Nephron (organoid): ENCODE data around the gene DHRSX.

Experiments used
- H3K27ac Mint-ChIP-seq, 3 experiments: 2 replicates each; pipeline ENCODE4 v1.8.0; 2020; ENCODE audit warnings: mixed read lengths in 3 of 3, mild to moderate bottlenecking in 2 of 3, moderate library complexity in 1 of 3
- H3K27me3 Mint-ChIP-seq: 2 replicates; pipeline ENCODE4 v1.8.0; 2021; ENCODE audit warnings: low read depth, mild to moderate bottlenecking, moderate library complexity, mixed read lengths
- H3K36me3 Mint-ChIP-seq: 2 replicates; pipeline ENCODE4 v1.8.0; 2020; ENCODE audit warnings: low read depth, mixed read lengths
- H3K4me1 Mint-ChIP-seq: 2 replicates; pipeline ENCODE4 v1.8.0; 2020; ENCODE audit warnings: mixed read lengths
- H3K4me3 Mint-ChIP-seq, 3 experiments: 2 replicates each; pipeline ENCODE4 v1.8.0; 2020; ENCODE audit warnings: mild to moderate bottlenecking in 3 of 3, mixed read lengths in 3 of 3, moderate library complexity in 2 of 3
- H3K9me3 Mint-ChIP-seq: 2 replicates; pipeline ENCODE4 v1.8.0; 2020; ENCODE audit warnings: mixed read lengths
- TF ChIP-seq, protein P1 (sequence below), 3 experiments: fragments of 200-600 bp; sonication (generic); IDR thresholded peaks; one replicate each; pipeline ENCODE4 v1.5.0; 2021; ENCODE audit warnings: antibody characterized with exemption in 3 of 3; ENCODE audit not compliant: unreplicated experiment in 3 of 3

Gene DHRSX

DNA sequence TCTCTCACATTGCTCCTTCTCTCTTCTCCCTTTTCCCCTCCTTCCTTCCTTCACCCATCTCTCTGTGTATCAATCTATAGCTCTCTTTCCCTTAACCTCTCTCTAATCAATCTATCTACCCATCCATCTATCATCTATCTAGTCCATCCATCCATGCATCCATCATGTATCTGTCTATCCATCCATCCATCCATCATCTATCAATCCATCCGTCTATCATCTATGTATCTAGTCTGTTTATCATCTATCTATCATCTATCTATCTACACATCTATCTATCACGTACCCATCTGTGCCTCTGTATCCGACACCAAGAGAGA, 307.5 kb downstream of the DHRSX start:
- H3K27ac Mint-ChIP-seq: peak overlapping the region in 1 of 3 experiments; percentile 2
- no peaks in the 10 kb centered on the region for H3K27me3 Mint-ChIP-seq
- H3K4me1 Mint-ChIP-seq: peaks cover 7% of the 10 kb centered on the region
- H3K36me3 Mint-ChIP-seq: peaks cover 7% of the 10 kb centered on the region
- TF ChIP-seq, protein P1, sequence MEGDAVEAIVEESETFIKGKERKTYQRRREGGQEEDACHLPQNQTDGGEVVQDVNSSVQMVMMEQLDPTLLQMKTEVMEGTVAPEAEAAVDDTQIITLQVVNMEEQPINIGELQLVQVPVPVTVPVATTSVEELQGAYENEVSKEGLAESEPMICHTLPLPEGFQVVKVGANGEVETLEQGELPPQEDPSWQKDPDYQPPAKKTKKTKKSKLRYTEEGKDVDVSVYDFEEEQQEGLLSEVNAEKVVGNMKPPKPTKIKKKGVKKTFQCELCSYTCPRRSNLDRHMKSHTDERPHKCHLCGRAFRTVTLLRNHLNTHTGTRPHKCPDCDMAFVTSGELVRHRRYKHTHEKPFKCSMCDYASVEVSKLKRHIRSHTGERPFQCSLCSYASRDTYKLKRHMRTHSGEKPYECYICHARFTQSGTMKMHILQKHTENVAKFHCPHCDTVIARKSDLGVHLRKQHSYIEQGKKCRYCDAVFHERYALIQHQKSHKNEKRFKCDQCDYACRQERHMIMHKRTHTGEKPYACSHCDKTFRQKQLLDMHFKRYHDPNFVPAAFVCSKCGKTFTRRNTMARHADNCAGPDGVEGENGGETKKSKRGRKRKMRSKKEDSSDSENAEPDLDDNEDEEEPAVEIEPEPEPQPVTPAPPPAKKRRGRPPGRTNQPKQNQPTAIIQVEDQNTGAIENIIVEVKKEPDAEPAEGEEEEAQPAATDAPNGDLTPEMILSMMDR (IDR thresholded peaks at IDR 0.05; ENCODE audit: unreplicated experiment in 3 of 3): no peak
- peaks cover 8% of the 10 kb centered on the region for H3K9me3 Mint-ChIP-seq
- H3K4me3 Mint-ChIP-seq: no peak overlapping the region

DNA sequence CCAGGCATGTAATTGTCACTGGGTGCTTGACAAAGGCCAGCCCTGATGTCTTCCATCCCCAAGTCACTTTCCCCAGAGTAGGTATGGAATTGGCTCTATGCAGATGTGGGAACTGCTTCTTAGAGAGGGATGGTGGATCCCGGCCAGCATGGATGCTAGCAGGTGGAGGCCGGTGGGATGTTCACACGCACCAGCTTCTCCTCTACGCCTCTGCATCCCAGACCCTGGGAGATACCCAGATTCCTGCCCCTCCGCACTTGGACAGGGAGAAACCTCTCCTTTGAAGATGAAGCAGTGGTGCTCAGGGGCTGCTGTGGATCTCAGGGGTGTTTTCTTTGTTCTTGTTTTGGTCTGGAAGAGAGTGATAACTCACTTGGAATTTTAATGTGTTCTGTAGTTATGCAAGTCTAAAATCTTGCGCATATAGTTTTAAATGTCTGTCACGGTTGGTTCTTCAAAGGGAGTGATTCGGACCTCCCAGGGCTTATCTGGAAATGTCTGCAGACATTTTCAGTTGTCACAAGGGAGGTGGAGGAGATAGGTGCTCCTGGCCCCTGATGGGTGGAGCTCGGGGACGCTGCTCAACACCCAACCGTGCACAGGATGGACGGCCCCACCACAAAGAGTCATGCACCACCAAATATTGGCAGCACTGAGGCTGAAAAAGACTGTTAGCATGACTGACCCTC, 308.0 kb downstream of the DHRSX start:
- Mint-ChIP-seq H3K9me3 (peaks cover 10% of the 10 kb centered on the region), H3K27me3 (no peaks in the 10 kb centered on the region), H3K4me3 (no peak overlapping the region), H3K27ac (no peak overlapping the region), H3K4me1 (peaks cover 11% of the 10 kb centered on the region), H3K36me3 (peaks cover 7% of the 10 kb centered on the region)
- TF ChIP-seq, protein P1 (IDR thresholded peaks at IDR 0.05; ENCODE audit: unreplicated experiment in 3 of 3): no peak

DNA sequence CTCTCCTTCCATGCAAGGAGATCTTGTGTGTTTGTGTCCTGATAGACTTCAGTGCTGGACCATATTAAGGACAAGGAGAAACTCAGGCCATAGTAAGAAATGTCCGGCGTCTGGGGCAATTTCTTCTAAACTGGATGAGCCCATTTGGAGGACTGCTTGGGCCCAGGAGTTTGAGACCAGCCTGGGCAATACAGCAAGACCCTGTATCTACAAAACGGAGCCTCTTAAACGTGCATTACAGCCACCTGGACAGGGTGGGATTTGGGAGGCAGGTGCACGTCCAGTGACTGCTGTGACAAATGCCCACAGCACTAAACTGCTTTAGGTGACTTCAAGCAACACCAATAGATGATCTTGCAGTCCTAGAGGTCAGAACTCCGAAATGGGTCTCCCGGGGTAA, 311.9 kb downstream of the DHRSX start:
- H3K4me3 Mint-ChIP-seq: peak overlapping the region; percentile 10 to 69 (median 40)
- peaks cover 12% of the 10 kb centered on the region for H3K9me3 Mint-ChIP-seq
- H3K27ac Mint-ChIP-seq: peak overlapping the region in 2 of 3 experiments; percentile 30 to 48
- peaks cover 10% of the 10 kb centered on the region for H3K36me3 Mint-ChIP-seq
- TF ChIP-seq, protein P1 (IDR thresholded peaks at IDR 0.05; ENCODE audit: unreplicated experiment in 3 of 3): no peak
- H3K4me1 Mint-ChIP-seq: peaks cover 11% of the 10 kb centered on the region
- no peaks in the 10 kb centered on the region for H3K27me3 Mint-ChIP-seq

DNA sequence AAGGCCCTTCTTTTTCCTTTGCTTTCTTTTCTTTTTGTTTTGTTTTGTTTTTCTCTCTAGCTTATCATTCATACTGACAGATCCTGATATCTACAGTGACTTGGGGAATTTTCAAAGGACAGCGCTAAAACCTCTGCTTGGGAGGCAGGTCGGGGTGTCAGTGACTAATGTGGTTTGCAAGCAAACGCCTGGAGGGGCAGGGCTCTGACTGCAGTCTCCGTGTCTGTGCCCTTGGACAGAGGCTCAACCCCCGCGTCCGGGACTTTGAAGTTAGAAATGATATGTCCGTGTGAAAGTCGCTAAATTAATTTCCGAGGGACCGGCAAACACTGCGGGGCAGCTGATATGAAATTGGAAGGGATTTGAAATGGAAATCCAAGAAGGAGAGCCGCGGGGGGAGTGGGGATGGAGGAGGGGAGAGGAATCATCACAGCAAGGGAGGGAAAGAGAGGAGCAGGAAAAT, 312.4 kb downstream of the DHRSX start:
- H3K27me3 Mint-ChIP-seq: no peaks in the 10 kb centered on the region
- peaks cover 12% of the 10 kb centered on the region for H3K9me3 Mint-ChIP-seq
- peaks cover 11% of the 10 kb centered on the region for H3K4me1 Mint-ChIP-seq
- peaks cover 10% of the 10 kb centered on the region for H3K36me3 Mint-ChIP-seq
- H3K4me3 Mint-ChIP-seq: peak overlapping the region; percentile 10 to 69 (median 40)
- TF ChIP-seq, protein P1 (IDR thresholded peaks at IDR 0.05; ENCODE audit: unreplicated experiment in 3 of 3): no peak
- H3K27ac Mint-ChIP-seq: peak overlapping the region in 2 of 3 experiments; percentile 30 to 48

DNA sequence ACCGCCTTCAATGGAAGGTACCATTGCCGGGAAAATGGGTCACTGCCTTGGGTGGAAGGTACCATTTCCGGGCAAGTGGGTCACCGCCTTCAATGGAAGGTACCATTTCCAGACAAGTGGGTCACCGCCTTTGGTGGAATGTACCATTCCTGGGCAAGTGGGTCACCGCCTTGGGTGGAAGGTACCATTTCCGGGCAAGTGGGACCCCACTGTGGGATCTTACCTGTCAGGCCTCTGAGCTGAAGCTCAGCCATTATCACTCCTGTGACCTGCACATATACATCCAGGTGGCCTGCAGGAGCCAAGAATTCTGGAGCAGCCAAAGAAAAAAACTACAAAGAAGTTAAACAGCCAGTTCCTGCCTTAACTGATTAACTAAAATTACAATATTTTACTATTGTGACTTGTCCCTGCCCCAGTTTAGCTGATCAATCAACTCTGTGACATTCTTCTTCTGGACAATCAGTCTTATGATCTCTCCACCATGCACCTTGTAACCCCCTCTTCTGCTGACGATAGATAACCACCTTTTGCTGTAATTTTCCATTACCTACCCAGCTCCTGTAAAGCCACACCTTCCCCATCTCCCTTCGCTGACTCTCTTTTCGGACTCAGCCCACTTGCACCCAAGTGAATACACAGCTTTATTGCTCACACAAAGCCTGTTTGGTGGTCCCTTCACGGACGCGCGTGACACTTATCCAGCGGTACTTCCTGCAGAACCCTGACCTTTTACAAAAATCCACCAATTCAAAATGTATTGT, 313.2 kb downstream of the DHRSX start:
- TF ChIP-seq, protein P1 (IDR thresholded peaks at IDR 0.05; ENCODE audit: unreplicated experiment in 3 of 3): no peak
- no peak overlapping the region for H3K4me3 Mint-ChIP-seq
- H3K27ac Mint-ChIP-seq: no peak overlapping the region
- peaks cover 14% of the 10 kb centered on the region for H3K4me1 Mint-ChIP-seq
- no peaks in the 10 kb centered on the region for H3K27me3 Mint-ChIP-seq
- peaks cover 12% of the 10 kb centered on the region for H3K9me3 Mint-ChIP-seq
- peaks cover 10% of the 10 kb centered on the region for H3K36me3 Mint-ChIP-seq
